HG03432 (cell line): ENCODE data around the gene SLC17A4.

Experiments
- ATAC-seq: cut with Tn5 transposase; IDR thresholded peaks from one replicate; pipeline ENCODE4 v1.9.1; 2021; ENCODE audit warnings: mild to moderate bottlenecking, moderate library complexity; ENCODE audit not compliant: unreplicated experiment

The SLC17A4 gene

GRCh38 chr6:25794784-25795183, 40.2 kb downstream of the SLC17A4 start:
- ATAC-seq: no peak

DNA sequence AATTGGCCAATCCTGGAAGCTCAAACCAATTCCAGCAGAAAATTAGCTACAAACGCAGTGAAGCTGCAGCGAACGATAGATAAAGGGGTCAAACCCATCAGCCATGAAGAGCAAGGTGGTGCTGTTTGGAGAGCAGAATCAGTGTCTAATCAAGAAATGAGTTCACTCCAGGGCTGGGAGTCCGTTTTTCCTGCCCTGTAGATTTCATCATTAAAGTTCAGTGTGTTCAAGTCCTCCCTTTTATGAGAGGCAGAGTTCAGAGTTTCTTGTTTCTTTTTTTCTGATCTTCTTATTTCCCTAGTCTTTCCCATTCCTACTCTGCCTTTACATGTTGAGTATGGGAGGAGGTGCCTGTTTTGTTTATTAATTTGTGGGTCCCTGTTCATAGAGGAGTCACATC, 46.9 kb downstream of the SLC17A4 start:
- ATAC-seq: no peak

GRCh38 chr6:25804804-25805203, 50.3 kb downstream of the SLC17A4 start:
- no peak for ATAC-seq

GRCh38 chr6:25815194-25815593, 60.7 kb downstream of the SLC17A4 start:
- ATAC-seq: no peak

DNA sequence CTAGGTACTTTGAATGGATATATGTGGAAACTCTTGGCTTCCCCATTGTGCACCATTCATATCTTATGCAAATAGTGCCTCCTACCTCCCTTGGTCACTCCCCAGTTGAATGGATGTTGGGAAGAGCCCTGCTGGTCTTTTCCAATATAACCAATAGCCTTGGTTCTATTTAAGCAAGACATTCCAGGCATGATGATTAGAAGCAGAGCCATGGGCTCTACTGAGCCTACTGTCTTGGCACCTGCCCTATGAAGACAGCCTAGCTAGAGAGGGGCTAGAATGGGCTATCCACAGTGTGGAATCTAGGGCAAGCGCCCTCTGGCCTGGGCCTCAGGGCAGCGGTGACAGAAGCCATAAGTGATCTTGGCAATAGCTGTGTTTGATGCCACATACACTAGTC, 61.7 kb downstream of the SLC17A4 start:
- ATAC-seq: no peak

GRCh38 chr6:25821341-25821740, 66.8 kb downstream of the SLC17A4 start:
- ATAC-seq: no peak

- ATAC-seq: peak; percentile 75
Measured at GRCh38 chr6:25829375-25829774, 74.8 kb downstream of the SLC17A4 start.

GRCh38 chr6:25830458-25830857, 75.9 kb downstream of the SLC17A4 start:
- ATAC-seq: no peak
